Bronchial epithelial cell (primary cell): ENCODE results near the gene ACSM3. TPM values are rescaled to one million over a fixed set of nuclear protein-coding genes. Genes with fewer than 3 reads are reported as not detected.

ENCODE experiments used
- DNase-seq: peaks from one replicate; pipeline ENCODE4 v3.0.0-alpha.2; 2010; ENCODE audit warnings: low read depth
- FAIRE-seq: peaks from 2 replicates; lab custom pipeline; 2011; peaks lifted over from hg19 to GRCh38; lab: Jason Lieb, UNC
- H3K27me3 ChIP-seq: 2 replicates; pipeline ENCODE4 v1.5.1; 2011; ENCODE audit warnings: low read length; ENCODE audit not compliant: control insufficient read depth, insufficient read depth
- H3K36me3 ChIP-seq: 2 replicates; pipeline ENCODE4 v1.5.1; 2011; ENCODE audit warnings: low read length; ENCODE audit not compliant: control insufficient read depth, insufficient read depth
- H3K4me3 ChIP-seq: 2 replicates; pipeline ENCODE4 v1.5.1; 2011; ENCODE audit warnings: mild to moderate bottlenecking, low read depth, low read length, control low read depth
- CTCF ChIP-seq: IDR thresholded peaks from 2 replicates; pipeline ENCODE4 v1.5.1; 2011; ENCODE audit warnings: mild to moderate bottlenecking, moderate library complexity, low read length, control low read depth, inconsistent platforms; ENCODE audit not compliant: insufficient read depth, severe bottlenecking
- total RNA-seq: library from RNA; depleted of rRNA; stranded (reverse); fragments of >200 nt; gene quantifications from 2 replicates; pipeline ENCODE4 v1.2.1, GENCODE V29; 2014

Gene ACSM3
- total RNA-seq, 1 donor from 2014 or later: 1.8 TPM

- Histone ChIP-seq H3K36me3 (peaks cover 7% of the 10 kb centered on the region), H3K27me3 (no peaks in the 10 kb centered on the region), H3K4me3 (peak within 1 kb of the TSS; percentile 99)
- no peak for FAIRE-seq
- peak; percentile 30 for TF ChIP-seq CTCF
- peak; percentile 87 for DNase-seq
These were observed 22.1 kb upstream of the ACSM3 start, which contains the start of gene THUMPD1 for GRCh38 chr16:20741554-20742285. Gene THUMPD1, minus strand, starts transcription at chr16:20741818. Its CDS starts 79 bp downstream, at chr16:20741739.

- FAIRE-seq (no peak), DNase-seq (no peak)
- TF ChIP-seq CTCF: no peak
- Histone ChIP-seq H3K4me3 (no peak overlapping the region), H3K27me3 (no peaks in the 10 kb centered on the region), H3K36me3 (peaks cover 2% of the 10 kb centered on the region)
These were observed 20.2 kb upstream of the ACSM3 start for GRCh38 chr16:20743591-20743990.

- Histone ChIP-seq H3K4me3 (no peak overlapping the region), H3K27me3 (no peaks in the 10 kb centered on the region), H3K36me3 (no peaks in the 10 kb centered on the region)
- no peak for DNase-seq
- no peak for TF ChIP-seq CTCF
- FAIRE-seq: no peak
These were observed 18.8 kb upstream of the ACSM3 start for GRCh38 chr16:20744922-20745440.

GRCh38 chr16:20746461-20746860 lies 17.4 kb upstream of the ACSM3 start:
- TF ChIP-seq CTCF: no peak
- FAIRE-seq (no peak), DNase-seq (no peak)
- Histone ChIP-seq H3K4me3 (no peak overlapping the region), H3K27me3 (no peaks in the 10 kb centered on the region), H3K36me3 (no peaks in the 10 kb centered on the region)

GRCh38 chr16:20747030-20747816 lies 16.6 kb upstream of the ACSM3 start:
- no peaks in the 10 kb centered on the region for H3K27me3 ChIP-seq
- no peaks in the 10 kb centered on the region for H3K36me3 ChIP-seq
- FAIRE-seq (no peak), DNase-seq (no peak)
- no peak for TF ChIP-seq CTCF
- H3K4me3 ChIP-seq: no peak overlapping the region
